ENCODE results near the gene SALL2. TPM values are rescaled to one million over a fixed set of nuclear protein-coding genes. Genes with fewer than 3 reads are reported as not detected.

The SALL2 gene
- polyA plus RNA-seq, 1 experiment = 7.2 TPM

DNA sequence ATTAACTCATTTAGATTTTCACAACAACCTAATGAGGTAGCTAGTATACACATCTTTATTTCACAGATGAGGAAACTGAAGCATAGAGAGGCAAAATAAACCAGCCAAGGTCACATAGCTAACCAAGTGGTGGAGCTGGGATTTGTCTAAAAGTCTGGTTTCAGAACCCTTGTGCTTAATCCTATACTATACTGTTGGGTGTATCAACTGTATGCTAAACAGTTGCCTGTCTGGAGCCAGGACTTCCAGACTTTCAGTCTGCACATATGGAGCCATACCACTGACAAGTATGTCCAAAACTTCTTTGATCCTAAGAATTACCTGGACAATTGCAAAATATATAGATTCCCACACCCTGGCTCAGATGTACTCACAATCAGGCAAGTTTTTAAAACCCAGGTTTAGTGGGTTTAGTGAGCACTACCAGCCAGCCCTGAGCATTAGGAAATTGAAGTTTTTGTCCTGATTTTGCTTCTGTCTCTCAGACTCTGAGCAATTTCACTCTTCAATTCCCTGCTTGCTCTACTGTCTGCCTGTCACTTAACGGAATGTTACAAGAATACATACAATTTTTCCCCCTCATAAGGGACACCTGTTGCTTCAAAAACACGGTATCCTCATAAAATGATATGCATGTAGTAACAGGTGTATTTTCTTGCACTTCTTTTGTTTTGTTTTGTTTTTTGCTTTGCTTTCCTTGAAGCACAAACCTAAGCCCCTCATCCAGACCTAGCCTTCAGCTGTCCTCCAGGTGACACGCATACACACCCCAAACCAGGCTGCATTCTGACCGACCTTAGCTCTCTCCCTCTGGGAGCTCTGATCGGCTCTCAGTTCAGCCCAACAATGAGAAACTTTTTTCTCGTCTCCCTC, 9.6 kb upstream of the SALL2 start:
- ChIA-PET CTCF (interaction anchor here (0.5 kb wide), 1 partner anchor 22 kb away, joined by 3 read pairs; no protein-coding TSS in a partner anchor), POLR2A (no interaction called here)
- no peak for DNase-seq (ENCODE audit: low read depth)
- H3K4me3 ChIP-seq (ENCODE audit: low read depth, low read length) = no peak overlapping the region
- TF ChIP-seq, protein P1, sequence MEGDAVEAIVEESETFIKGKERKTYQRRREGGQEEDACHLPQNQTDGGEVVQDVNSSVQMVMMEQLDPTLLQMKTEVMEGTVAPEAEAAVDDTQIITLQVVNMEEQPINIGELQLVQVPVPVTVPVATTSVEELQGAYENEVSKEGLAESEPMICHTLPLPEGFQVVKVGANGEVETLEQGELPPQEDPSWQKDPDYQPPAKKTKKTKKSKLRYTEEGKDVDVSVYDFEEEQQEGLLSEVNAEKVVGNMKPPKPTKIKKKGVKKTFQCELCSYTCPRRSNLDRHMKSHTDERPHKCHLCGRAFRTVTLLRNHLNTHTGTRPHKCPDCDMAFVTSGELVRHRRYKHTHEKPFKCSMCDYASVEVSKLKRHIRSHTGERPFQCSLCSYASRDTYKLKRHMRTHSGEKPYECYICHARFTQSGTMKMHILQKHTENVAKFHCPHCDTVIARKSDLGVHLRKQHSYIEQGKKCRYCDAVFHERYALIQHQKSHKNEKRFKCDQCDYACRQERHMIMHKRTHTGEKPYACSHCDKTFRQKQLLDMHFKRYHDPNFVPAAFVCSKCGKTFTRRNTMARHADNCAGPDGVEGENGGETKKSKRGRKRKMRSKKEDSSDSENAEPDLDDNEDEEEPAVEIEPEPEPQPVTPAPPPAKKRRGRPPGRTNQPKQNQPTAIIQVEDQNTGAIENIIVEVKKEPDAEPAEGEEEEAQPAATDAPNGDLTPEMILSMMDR (IDR thresholded peaks at IDR 0.05; ENCODE audit: insufficient read depth, low read depth, low read length) = no peak
- peaks cover 26% of the 10 kb centered on the region for H3K27me3 ChIP-seq (ENCODE audit: control insufficient read depth, insufficient read depth, low read length)
- no peaks in the 10 kb centered on the region for H3K36me3 ChIP-seq (ENCODE audit: control insufficient read depth, insufficient read depth, low read length)

DNA sequence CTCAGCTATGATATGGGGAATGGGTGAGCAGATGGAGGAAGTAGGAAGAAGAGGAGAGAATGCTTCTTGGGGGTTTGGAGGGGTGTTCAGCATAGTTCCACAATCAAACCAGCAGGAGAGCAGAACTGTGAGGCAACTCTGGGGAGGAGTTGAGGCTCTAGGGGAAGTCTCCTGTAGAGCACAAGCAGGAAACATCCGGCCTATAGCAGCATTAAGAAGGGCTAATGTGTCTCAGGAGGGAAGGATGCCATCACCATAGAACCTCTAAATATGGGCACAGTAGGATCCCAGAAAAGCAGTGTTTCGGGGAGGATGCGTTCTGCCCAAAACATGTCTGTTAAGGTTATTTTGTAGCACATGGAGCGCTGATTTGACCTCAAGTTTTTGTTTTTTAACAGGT, 8.4 kb upstream of the SALL2 start:
- H3K36me3 ChIP-seq (ENCODE audit: control insufficient read depth, insufficient read depth, low read length) = no peaks in the 10 kb centered on the region
- ChIA-PET CTCF (interaction anchor here (0.9 kb wide), 1 partner anchor 97 kb away, joined by 3 read pairs; no protein-coding TSS in a partner anchor), POLR2A (interaction anchor here (0.7 kb wide), 1 partner anchor 25 kb away, joined by 6 read pairs; no protein-coding TSS in a partner anchor)
- H3K4me3 ChIP-seq (ENCODE audit: low read depth, low read length) = no peak overlapping the region
- H3K27me3 ChIP-seq (ENCODE audit: control insufficient read depth, insufficient read depth, low read length) = peaks cover 29% of the 10 kb centered on the region
- DNase-seq (ENCODE audit: low read depth) = no peak
- TF ChIP-seq, protein P1 (IDR thresholded peaks at IDR 0.05; ENCODE audit: insufficient read depth, low read depth, low read length) = no peak

DNA sequence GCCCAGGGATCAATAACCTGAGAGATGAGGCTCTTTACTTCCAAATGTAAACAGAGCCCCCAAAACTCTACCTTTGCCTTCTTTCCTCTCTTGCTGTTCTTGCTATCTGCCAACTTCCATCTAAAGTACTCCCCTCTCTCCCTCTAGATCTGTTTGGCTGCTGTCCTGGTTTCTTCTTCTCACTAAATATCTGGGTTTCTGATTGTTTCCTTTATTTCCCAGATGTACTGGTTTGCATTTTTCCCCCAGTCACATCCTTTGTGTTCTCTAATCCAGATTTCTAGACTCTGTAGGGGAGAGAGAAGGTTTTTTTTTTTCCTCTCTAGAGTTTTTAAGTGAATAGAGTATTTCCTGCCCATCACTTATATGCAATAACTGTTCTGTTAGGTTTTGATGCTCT, 7.1 kb upstream of the SALL2 start:
- ChIA-PET CTCF (interaction anchor here (0.9 kb wide), 1 partner anchor 96 kb away, joined by 3 read pairs; no protein-coding TSS in a partner anchor), POLR2A (no interaction called here)
- H3K36me3 ChIP-seq (ENCODE audit: control insufficient read depth, insufficient read depth, low read length) = no peaks in the 10 kb centered on the region
- no peak overlapping the region for H3K4me3 ChIP-seq (ENCODE audit: low read depth, low read length)
- H3K27me3 ChIP-seq (ENCODE audit: control insufficient read depth, insufficient read depth, low read length) = peaks cover 28% of the 10 kb centered on the region
- TF ChIP-seq, protein P1 (IDR thresholded peaks at IDR 0.05; ENCODE audit: insufficient read depth, low read depth, low read length) = no peak
- no peak for DNase-seq (ENCODE audit: low read depth)

DNA sequence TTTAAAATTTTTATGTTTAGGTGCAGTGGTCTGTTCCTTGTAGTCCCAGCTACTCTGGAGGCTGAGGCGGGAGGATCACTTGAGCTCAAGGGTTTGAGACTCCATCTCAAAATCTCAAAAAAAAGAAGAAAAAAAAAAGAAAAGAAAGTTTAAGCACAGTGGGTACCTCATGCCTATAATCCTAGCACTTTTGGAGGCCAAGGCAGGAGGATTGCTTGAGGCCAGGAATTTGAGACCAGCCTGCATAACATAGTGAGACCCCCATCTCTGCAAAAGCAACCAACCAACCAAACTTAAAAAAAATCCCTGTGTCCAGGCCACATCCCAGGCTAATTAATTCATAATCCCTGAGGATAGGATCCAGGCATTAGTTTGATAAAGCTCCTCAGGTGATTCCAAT, 3.4 kb upstream of the SALL2 start:
- TF ChIP-seq, protein P1 (IDR thresholded peaks at IDR 0.05; ENCODE audit: insufficient read depth, low read depth, low read length) = no peak
- Histone ChIP-seq H3K4me3 (ENCODE audit: low read depth, low read length) (no peak overlapping the region), H3K36me3 (ENCODE audit: control insufficient read depth, insufficient read depth, low read length) (peaks cover 2% of the 10 kb centered on the region; the same call in 1 of the 2 replicates), H3K27me3 (ENCODE audit: control insufficient read depth, insufficient read depth, low read length) (peaks cover 7% of the 10 kb centered on the region)
- ChIA-PET CTCF (interaction anchor here (0.6 kb wide), 1 partner anchor 438 kb away, joined by 3 read pairs; no protein-coding TSS in a partner anchor), POLR2A (no interaction called here)
- no peak for DNase-seq (ENCODE audit: low read depth)
